ENCODE measurements around the gene HS3ST3B1. TPM values are rescaled to one million over a fixed set of nuclear protein-coding genes. Genes with fewer than 3 reads are reported as not detected.
A peak's percentile ranks its signal among the peaks of the same experiment; 100 is the strongest.

HS3ST3B1 gene
- polyA plus RNA-seq, 1 experiment = 10.3 TPM

- CTCF ChIA-PET = no interaction called here
- no peaks in the 10 kb centered on the region; the same call in 1 of the 2 replicates for H3K9me3 ChIP-seq (ENCODE audit: control insufficient read depth, insufficient read depth, low read length)
- DNase-seq (ENCODE audit: low read depth, low spot score) = no peak
- no peaks in the 10 kb centered on the region for H3K27me3 ChIP-seq (ENCODE audit: control insufficient read depth, insufficient read depth, low read length)
- H3K27ac ChIP-seq (ENCODE audit: low read depth, low read length) = no peak overlapping the region
- POLR2A ChIA-PET = no interaction called here
- no peak overlapping the region for H3K4me3 ChIP-seq (ENCODE audit: low read depth, low read length)
- TF ChIP-seq CTCF (IDR thresholded peaks at IDR 0.05; ENCODE audit: low read depth, low read length) = no peak
These were observed 5.2 kb upstream of the HS3ST3B1 start for GRCh38 chr17:14295676-14296075.

DNA sequence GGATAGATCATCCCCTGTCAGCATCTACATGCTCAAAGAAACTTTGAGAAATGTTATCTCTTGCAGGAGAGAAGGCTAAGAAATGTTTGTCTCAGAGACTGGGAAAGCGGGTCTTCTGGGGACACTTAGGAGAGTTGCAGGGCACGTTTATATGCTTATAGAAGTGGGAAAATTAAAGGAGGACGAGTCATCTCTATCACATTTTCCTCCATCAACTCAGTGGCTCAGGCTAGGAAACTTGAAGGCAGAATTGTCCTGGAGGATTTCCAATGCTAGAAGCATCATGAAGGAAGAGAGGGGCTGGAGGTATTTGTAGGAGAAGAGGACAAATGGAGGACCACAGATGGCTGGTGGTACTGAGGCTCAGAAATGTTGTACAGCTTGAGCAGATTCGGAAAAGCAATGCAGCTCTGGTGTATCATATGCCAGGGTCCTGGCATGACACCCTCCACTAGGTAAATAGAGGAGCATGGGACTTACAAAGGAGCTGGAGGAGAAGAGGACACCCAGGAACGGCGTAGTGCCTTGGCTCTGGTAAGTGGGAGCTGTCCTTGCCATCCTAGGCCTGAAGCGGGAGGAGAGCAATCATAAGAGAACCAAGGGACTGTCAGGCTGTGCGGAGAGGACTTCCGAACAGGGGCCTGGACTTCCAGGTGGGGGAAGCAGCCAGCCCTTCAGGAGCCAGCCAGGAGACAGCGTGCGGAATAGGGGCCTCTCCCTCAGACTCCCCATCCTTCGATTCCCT is 4.5 kb upstream of the HS3ST3B1 start:
- DNase-seq (ENCODE audit: low read depth, low spot score) = no peak
- no peak for TF ChIP-seq CTCF (IDR thresholded peaks at IDR 0.05; ENCODE audit: low read depth, low read length)
- ChIA-PET POLR2A (interaction anchor here (0.7 kb wide), 1 partner anchor 698 kb away, joined by 4 read pairs; no protein-coding TSS in a partner anchor), CTCF (interaction anchor here (0.7 to 3.5 kb wide), 10 partner anchors 8 to 1266 kb away, joined by 3 to 24 read pairs (median 4); no protein-coding TSS in a partner anchor)
- H3K4me3 ChIP-seq (ENCODE audit: low read depth, low read length) = no peak overlapping the region
- no peak overlapping the region for H3K27ac ChIP-seq (ENCODE audit: low read depth, low read length)
- no peaks in the 10 kb centered on the region for H3K27me3 ChIP-seq (ENCODE audit: control insufficient read depth, insufficient read depth, low read length)
- no peaks in the 10 kb centered on the region; the same call in 1 of the 2 replicates for H3K9me3 ChIP-seq (ENCODE audit: control insufficient read depth, insufficient read depth, low read length)

GRCh38 chr17:14297161-14297851 is 3.6 kb upstream of the HS3ST3B1 start:
- no peak for DNase-seq (ENCODE audit: low read depth, low spot score)
- peak overlapping the region; percentile 58 for H3K4me3 ChIP-seq (ENCODE audit: low read depth, low read length)
- no peaks in the 10 kb centered on the region; the same call in 1 of the 2 replicates for H3K9me3 ChIP-seq (ENCODE audit: control insufficient read depth, insufficient read depth, low read length)
- H3K27ac ChIP-seq (ENCODE audit: low read depth, low read length) = peak overlapping the region; percentile 57
- POLR2A ChIA-PET = interaction anchor here (0.7 kb wide), 2 partner anchors 459 to 699 kb away, joined by 4 to 7 read pairs; no protein-coding TSS in a partner anchor
- CTCF ChIA-PET = interaction anchor here (0.6 to 3.5 kb wide), 39 partner anchors 9 to 1751 kb away, joined by 3 to 24 read pairs (median 4); no protein-coding TSS in a partner anchor
- H3K27me3 ChIP-seq (ENCODE audit: control insufficient read depth, insufficient read depth, low read length) = no peaks in the 10 kb centered on the region
- peak; percentile 48; the same call in 1 of the 2 replicates for TF ChIP-seq CTCF (IDR thresholded peaks at IDR 0.05; ENCODE audit: low read depth, low read length)

GRCh38 chr17:14298221-14298946 is 2.5 kb upstream of the HS3ST3B1 start:
- ChIA-PET CTCF (interaction anchor here (0.7 to 6.0 kb wide), 14 partner anchors 55 to 1268 kb away, joined by 3 to 57 read pairs (median 4); no protein-coding TSS in a partner anchor), POLR2A (interaction anchor here (0.6 to 0.7 kb wide), 2 partner anchors 12 to 710 kb away, joined by 5 read pairs; no protein-coding TSS in a partner anchor)
- no peaks in the 10 kb centered on the region; the same call in 1 of the 2 replicates for H3K9me3 ChIP-seq (ENCODE audit: control insufficient read depth, insufficient read depth, low read length)
- TF ChIP-seq CTCF (IDR thresholded peaks at IDR 0.05; ENCODE audit: low read depth, low read length) = no peak
- no peak for DNase-seq (ENCODE audit: low read depth, low spot score)
- H3K27ac ChIP-seq (ENCODE audit: low read depth, low read length) = no peak overlapping the region
- no peak overlapping the region for H3K4me3 ChIP-seq (ENCODE audit: low read depth, low read length)
- no peaks in the 10 kb centered on the region for H3K27me3 ChIP-seq (ENCODE audit: control insufficient read depth, insufficient read depth, low read length)

All from AG04450 (cell line).